Measurements from ENCODE around the gene MLLT1.

Gene MLLT1

GRCh38 chr19:6209680-6210079, 70.1 kb downstream of the MLLT1 start:
- no peak for DNase-seq (ENCODE audit: low read depth)

- DNase-seq (ENCODE audit: low read depth), result no peak
These were observed 70.5 kb downstream of the MLLT1 start for GRCh38 chr19:6209233-6209632.

- DNase-seq (ENCODE audit: low read depth), result no peak
These were observed 74.7 kb downstream of the MLLT1 start for GRCh38 chr19:6204866-6205723.

GRCh38 chr19:6204212-6204611, 75.6 kb downstream of the MLLT1 start:
- no peak for DNase-seq (ENCODE audit: low read depth)

GRCh38 chr19:6199240-6199994, 80.4 kb downstream of the MLLT1 start:
- DNase-seq (ENCODE audit: low read depth), result peak; percentile 97

- no peak for DNase-seq (ENCODE audit: low read depth)
These were observed 80.9 kb downstream of the MLLT1 start for GRCh38 chr19:6198896-6199239.

- no peak for DNase-seq (ENCODE audit: low read depth)
These were observed 83.4 kb downstream of the MLLT1 start for GRCh38 chr19:6196361-6196760.

- DNase-seq (ENCODE audit: low read depth), result no peak
These were observed 91.0 kb downstream of the MLLT1 start for GRCh38 chr19:6188811-6189210.

GRCh38 chr19:6187374-6187773, 92.4 kb downstream of the MLLT1 start:
- DNase-seq (ENCODE audit: low read depth), result no peak

GRCh38 chr19:6185835-6186834, 93.6 kb downstream of the MLLT1 start:
- DNase-seq (ENCODE audit: low read depth), result no peak

GRCh38 chr19:6185093-6185834, 94.5 kb downstream of the MLLT1 start:
- DNase-seq (ENCODE audit: low read depth), result no peak

- DNase-seq (ENCODE audit: low read depth), result no peak
These were observed 98.7 kb downstream of the MLLT1 start for GRCh38 chr19:6181119-6181518.

GRCh38 chr19:6173190-6173589, 106.6 kb downstream of the MLLT1 start:
- no peak for DNase-seq (ENCODE audit: low read depth)

- no peak for DNase-seq (ENCODE audit: low read depth)
These were observed 107.5 kb downstream of the MLLT1 start for GRCh38 chr19:6172074-6172863.

- no peak for DNase-seq (ENCODE audit: low read depth)
These were observed 112.7 kb downstream of the MLLT1 start for GRCh38 chr19:6167115-6167514.

GRCh38 chr19:6164906-6165531, 114.8 kb downstream of the MLLT1 start:
- DNase-seq (ENCODE audit: low read depth), result no peak

GRCh38 chr19:6161271-6161850, 118.4 kb downstream of the MLLT1 start:
- DNase-seq (ENCODE audit: low read depth), result no peak

Data from stimulated activated CD8-positive, alpha-beta memory T cell treated with anti-CD3 and anti-CD28 coated beads, Interleukin-15, amount 100 ng/mL, for 1 hour (primary cell).